NCI-H2029 (cell line): ENCODE data around the gene CLCA1.

ENCODE experiments used
- DNase-seq: peaks from one replicate; lab custom pipeline; 2025; lab: John Stamatoyannopoulos, UW

The CLCA1 gene

GRCh38 chr1:86504137-86504479, 35.4 kb downstream of the CLCA1 start:
- DNase-seq: no peak

GRCh38 chr1:86504895-86505563, 36.3 kb downstream of the CLCA1 start:
- no peak for DNase-seq

DNA sequence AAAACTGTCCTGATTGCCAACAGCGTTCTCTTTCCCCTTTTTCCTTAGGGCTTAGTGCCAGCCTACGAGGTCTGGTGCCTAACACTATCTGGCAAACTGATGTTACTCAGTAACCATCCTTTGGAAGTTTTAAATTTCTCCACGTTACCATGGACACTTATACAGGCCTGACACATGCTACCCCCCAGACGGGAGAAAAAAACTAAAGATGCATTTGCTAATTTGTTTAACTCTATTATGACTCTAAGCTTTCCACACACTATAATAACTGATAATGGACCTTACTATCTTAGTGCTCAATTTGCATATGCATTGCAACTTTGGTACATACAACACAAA, 36.8 kb downstream of the CLCA1 start:
- DNase-seq: no peak

DNA sequence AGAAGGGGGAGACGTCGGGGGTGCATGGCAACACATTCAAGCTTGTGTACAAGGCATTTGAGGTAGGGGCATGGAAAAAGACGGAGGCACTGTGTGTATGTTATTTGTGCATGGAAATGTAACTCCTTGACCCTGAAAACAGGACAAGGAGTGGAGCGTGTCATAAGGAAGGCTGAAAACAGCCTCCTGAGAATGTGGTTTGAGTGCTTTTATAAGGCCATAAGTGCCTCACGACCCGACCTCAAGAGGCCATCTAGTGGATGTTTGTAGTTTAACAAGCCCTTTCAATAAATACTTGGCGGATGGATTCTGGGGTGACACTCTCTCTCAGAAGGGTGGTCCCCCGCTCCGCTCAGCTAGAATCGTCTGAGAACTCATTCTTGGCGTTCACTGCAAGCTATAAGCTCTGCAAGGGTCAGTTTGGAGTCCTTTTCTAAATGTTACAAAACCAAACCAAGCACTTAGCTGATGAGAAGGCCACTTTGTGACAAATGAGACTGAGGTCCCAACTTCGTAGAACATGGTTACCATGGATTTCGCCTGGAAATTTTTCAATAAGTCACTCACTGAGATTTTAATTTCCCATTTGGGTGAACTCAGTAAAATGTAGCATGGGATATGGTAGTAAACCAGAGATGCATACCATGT, 39.3 kb downstream of the CLCA1 start:
- peak; percentile 14 for DNase-seq

DNA sequence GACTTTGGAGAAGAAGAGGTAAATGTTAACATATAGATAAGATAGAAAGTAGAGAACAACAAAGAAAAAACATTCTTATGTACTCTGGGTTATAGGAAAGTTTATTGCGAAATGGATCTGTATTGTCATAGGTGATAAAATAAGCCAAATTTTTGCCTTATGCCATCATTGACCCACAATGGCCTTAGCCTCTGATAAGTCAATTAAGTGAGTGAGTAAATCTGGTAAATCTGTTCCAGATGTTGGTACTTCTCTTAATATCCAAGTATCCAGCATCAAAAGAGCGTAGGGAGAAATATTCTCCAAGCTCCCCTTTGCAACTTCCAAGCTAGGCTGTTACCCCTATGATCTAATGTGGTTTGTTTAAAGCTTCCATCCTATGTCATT, 39.8 kb downstream of the CLCA1 start:
- DNase-seq: no peak

DNA sequence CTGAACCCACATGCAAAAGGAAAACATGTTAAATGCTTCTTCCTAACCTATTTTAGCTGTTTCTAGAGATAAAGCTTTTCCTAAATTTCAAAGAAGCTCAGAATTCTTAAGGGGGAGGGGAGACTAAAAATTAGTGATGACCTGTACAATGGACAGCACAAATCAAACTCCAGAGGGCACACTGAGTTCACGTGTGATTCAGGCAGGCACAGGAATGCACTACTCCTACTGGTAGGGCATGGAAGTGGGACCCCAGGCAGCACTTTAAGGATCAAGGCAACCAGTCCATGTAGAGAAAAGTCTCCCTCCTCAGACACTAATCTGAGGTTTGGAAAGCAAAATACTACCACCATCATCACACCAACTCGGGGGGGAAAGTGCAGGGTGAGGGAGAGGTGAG, 46.9 kb downstream of the CLCA1 start:
- no peak for DNase-seq

- DNase-seq: no peak
These were observed 47.6 kb downstream of the CLCA1 start for GRCh38 chr1:86516335-86516734.

- no peak for DNase-seq
These were observed 48.6 kb downstream of the CLCA1 start for GRCh38 chr1:86517336-86517735.

DNA sequence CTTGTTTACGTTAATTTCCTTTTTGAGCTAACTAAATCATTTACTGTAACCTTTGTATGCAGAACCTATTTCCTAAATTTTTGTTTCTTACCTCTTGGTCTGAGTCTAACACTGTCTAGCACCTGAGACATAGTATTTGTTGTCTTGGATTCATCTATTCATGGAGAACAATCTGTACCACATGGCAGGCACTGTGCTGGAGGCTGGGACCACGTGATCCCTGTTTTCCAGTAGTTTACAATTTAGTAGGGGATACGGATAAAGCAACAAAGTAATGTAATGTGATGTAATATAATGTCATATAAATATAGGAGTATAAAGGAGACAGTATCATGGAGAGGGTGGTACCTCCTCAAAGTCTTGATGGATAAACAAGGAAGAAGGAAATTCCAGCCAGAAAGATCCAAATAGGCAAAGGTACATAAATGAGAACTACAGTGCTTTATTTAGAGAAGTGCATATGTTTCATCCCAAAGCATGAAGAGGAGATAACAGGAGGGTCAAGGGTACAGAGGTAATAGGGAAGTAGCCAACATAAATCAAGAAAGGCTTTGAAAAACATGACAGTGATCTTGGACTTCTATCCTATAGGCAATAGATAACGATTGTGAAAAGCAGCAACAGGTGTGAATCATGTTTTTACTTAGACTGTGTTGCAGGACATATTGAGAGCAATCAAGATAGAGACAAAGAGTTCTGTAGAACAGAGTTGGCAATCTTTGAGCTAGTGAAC, 52.2 kb downstream of the CLCA1 start:
- no peak for DNase-seq

- DNase-seq: no peak
These were observed 52.8 kb downstream of the CLCA1 start for GRCh38 chr1:86521522-86521891.

DNA sequence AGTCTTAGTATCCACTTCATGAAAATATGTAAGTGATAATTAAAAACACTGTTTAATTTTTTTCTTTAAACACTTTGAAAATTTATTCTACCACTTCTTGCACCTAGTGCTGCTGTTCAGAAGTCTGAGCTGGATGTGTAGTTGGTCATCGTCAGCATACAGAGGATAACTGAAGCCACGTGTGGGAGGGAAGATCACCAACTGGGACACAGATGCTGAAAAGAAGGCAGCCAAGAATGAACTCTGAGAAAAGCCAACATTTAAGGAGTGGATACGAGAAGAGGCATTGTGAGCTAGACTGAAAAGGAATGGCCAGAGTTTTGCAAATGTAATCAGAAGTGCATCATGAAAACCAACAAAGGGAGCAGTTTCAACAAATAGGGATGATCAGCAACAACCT, 53.5 kb downstream of the CLCA1 start:
- DNase-seq: no peak

- no peak for DNase-seq
These were observed 55.1 kb downstream of the CLCA1 start for GRCh38 chr1:86523670-86524354.

GRCh38 chr1:86527306-86527705, 58.6 kb downstream of the CLCA1 start:
- DNase-seq: no peak

DNA sequence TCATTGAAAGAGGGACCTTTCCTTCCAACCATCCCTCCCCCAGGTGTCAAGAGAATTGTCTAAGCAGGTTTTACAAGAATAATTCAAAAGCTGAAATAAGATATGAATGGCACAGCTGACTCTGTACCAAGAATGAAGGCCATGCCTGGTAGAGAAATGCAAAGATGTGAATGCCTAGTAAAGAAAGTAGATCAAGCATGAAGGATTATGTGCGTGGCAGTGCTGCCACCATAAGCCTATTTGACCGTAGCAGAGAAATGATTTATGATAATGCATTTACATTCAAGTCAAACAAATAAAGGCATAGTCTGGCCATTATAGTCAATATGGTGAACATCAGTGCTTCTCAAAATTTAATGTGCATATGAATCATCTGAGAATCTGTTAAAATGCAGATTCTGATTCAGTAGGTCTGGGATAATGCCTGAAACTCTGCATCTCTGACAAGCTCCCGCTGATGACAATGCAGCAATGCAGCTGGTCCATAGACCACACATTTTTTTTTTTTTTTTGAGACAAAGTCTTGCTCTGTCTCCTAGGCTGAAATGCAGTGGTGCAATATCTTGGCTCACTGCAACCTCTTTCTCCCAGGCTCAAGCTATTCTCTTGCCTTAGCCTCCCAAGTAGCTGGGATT, 61.6 kb downstream of the CLCA1 start:
- DNase-seq: no peak

GRCh38 chr1:86537928-86538695, 69.4 kb downstream of the CLCA1 start:
- no peak for DNase-seq

- no peak for DNase-seq
These were observed 70.0 kb downstream of the CLCA1 start for GRCh38 chr1:86538775-86539174.

- no peak for DNase-seq
These were observed 73.1 kb downstream of the CLCA1 start for GRCh38 chr1:86541859-86542258.

GRCh38 chr1:86542631-86543030, 73.9 kb downstream of the CLCA1 start:
- no peak for DNase-seq

GRCh38 chr1:86546787-86547221, 78.1 kb downstream of the CLCA1 start, which contains the start of gene CLCA4:
TSS of gene CLCA4 (plus strand) at chr1:86547078. CDS start at chr1:86547120, 42 bp downstream.
- no peak for DNase-seq

DNA sequence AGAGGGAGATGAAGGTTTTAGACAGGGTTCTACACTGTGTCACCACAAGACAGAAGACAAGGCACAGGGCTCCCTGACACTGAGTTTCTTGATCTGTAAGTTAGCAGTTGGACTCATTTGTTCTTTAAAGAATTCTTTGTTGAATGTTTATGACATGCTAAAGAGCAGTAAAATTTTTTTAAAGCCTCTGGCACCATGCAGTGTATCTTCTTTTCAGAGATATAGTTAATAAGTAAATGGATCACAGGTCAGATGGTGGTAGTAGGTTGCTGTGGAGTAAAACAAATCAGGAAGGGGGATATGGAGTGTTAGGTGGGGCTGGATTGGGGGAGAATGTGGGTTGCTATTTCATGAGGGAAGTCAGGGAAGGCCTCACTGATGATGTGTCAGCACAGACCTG, 80.1 kb downstream of the CLCA1 start:
- no peak for DNase-seq
